Endothelial cell of umbilical vein (primary cell): ENCODE measurements around the gene NUP214. TPM values are rescaled to one million over a fixed set of nuclear protein-coding genes. Genes with fewer than 3 reads are reported as not detected.

ENCODE experiments used
- BruUV-seq: library from RNA; stranded (reverse); fragments of 400-500 nt; replicated peaks from 2 replicates; lab custom pipeline; 2021; lab: Mats Ljungman, UMichigan
- CTCF ChIA-PET: fragments of 300-600, 350-600 bp; sonication (Branson Sonifier 250); formaldehyde crosslinking; loops from one replicate; lab custom pipeline; 2021; ENCODE audit warnings: antibody characterized with exemption, inconsistent platforms; lab: Charles Lee
- POLR2A ChIA-PET: fragments of 300-600, 350-600 bp; sonication (Branson Sonifier 250); formaldehyde crosslinking; loops from one replicate; lab custom pipeline; 2021; ENCODE audit warnings: antibody characterized with exemption, inconsistent platforms; lab: Charles Lee
- DNase-seq: peaks from one replicate; pipeline ENCODE4 v3.0.0-alpha.2; 2011; ENCODE audit warnings: low read depth, low spot score
- FAIRE-seq: peaks from 2 replicates; lab custom pipeline; 2011; peaks lifted over from hg19 to GRCh38; lab: Jason Lieb, UNC
- H2AFZ ChIP-seq: 2 replicates; pipeline ENCODE4 v1.6.0; 2012; ENCODE audit warnings: low read depth, low read length, control low read depth, inconsistent platforms
- H3K27ac ChIP-seq: 2 replicates; pipeline ENCODE4 v1.5.1; 2011; ENCODE audit warnings: low read depth, mild to moderate bottlenecking, control low read depth, low read length, moderate library complexity; ENCODE audit not compliant: insufficient read depth
- H3K27me3 ChIP-seq, 2 experiments: 2 replicates each; pipeline versions ENCODE4 v1.6.0 to v1.6.1; 2011; ENCODE audit warnings: low read length in 2 of 2, mixed read lengths in 1 of 2; ENCODE audit not compliant: control insufficient read depth in 2 of 2, insufficient read depth in 2 of 2
- H3K36me3 ChIP-seq, 2 experiments: 2 replicates in 1 of 2; 3 replicates in 1 of 2; pipeline ENCODE4 v1.5.1; 2011; ENCODE audit warnings: low read length in 2 of 2, mild to moderate bottlenecking in 1 of 2, moderate library complexity in 1 of 2; ENCODE audit not compliant: control insufficient read depth in 2 of 2, insufficient read depth in 2 of 2; ENCODE audit errors: extremely low read depth in 1 of 2
- H3K4me1 ChIP-seq: 3 replicates; pipeline ENCODE4 v1.5.1; 2011; ENCODE audit warnings: mild to moderate bottlenecking, low read length; ENCODE audit not compliant: control insufficient read depth, insufficient read depth; ENCODE audit errors: extremely low read depth
- H3K4me2 ChIP-seq: 2 replicates; pipeline ENCODE4 v1.6.1; 2011; ENCODE audit warnings: low read length, control low read depth, mixed read lengths; ENCODE audit not compliant: insufficient read depth
- H3K4me3 ChIP-seq, 3 experiments: fragments of 200-600 bp in 1 of 3; sonication (generic), shearing (Covaris generic) in 1 of 3; replicated peaks in 1 of 3; 2 replicates each; pipeline ENCODE4 v1.5.1; 2011 to 2016; ENCODE audit warnings: control low read depth in 3 of 3, low read length in 3 of 3, mild to moderate bottlenecking in 2 of 3, inconsistent platforms in 1 of 3, low read depth in 1 of 3, moderate library complexity in 1 of 3; ENCODE audit not compliant: insufficient read depth in 1 of 3
- H3K79me2 ChIP-seq: 2 replicates; pipeline ENCODE4 v1.6.0; 2012; ENCODE audit warnings: low read length, inconsistent platforms; ENCODE audit not compliant: control insufficient read depth, insufficient read depth
- H3K9ac ChIP-seq: replicated peaks from 2 replicates; pipeline ENCODE3; 2011; ENCODE audit warnings: low read length, control low read depth; ENCODE audit not compliant: insufficient read depth; ENCODE audit errors: extremely low read depth
- H3K9me1 ChIP-seq: replicated peaks from 3 replicates; pipeline ENCODE4 v1.6.0; 2011; ENCODE audit warnings: mild to moderate bottlenecking, low read length; ENCODE audit not compliant: control insufficient read depth, insufficient read depth; ENCODE audit errors: extremely low read depth
- H3K9me3 ChIP-seq: replicated peaks from 2 replicates; pipeline ENCODE4 v1.5.1; 2012; ENCODE audit warnings: low read length, inconsistent platforms; ENCODE audit not compliant: control insufficient read depth, insufficient read depth
- H4K20me1 ChIP-seq: replicated peaks from 2 replicates; pipeline ENCODE3; 2011; ENCODE audit warnings: mild to moderate bottlenecking, low read length; ENCODE audit not compliant: control insufficient read depth, insufficient read depth; ENCODE audit errors: extremely low read depth
- GATA2 ChIP-seq: IDR thresholded peaks from 2 replicates; pipeline ENCODE4 v1.7.0; 2011; ENCODE audit warnings: low read depth, mild to moderate bottlenecking, moderate library complexity, mixed read lengths, low read length; ENCODE audit not compliant: insufficient read length, insufficient read depth
- JUN ChIP-seq: IDR thresholded peaks from 2 replicates; pipeline ENCODE4 v1.6.1; 2011; ENCODE audit warnings: borderline replicate concordance, low read depth; ENCODE audit not compliant: insufficient read length, insufficient read depth
- MAX ChIP-seq: IDR thresholded peaks from 2 replicates; pipeline ENCODE4 v1.6.1; 2011; ENCODE audit not compliant: insufficient read depth, insufficient read length
- POLR2A ChIP-seq: IDR thresholded peaks from 2 replicates; pipeline ENCODE4 v1.6.1; 2012; ENCODE audit warnings: low read depth, mild to moderate bottlenecking, control low read depth, low read length
- dilution Hi-C: fragments of 300-500 bp; cut with MboI; formaldehyde crosslinking; loops from one replicate; pipeline ENCODE4 v1.15.0; 2019; ENCODE audit warnings: low sequenced_read_pairs; ENCODE audit not compliant: extremely low pct_ligation_motif_present
- intact Hi-C: fragments of 100-400 bp; cut with micrococcal nuclease; formaldehyde crosslinking; loops from one replicate; pipeline ENCODE4 v1.10.0; 2022
- polyA plus RNA-seq, 4 experiments: library from polyadenylated mRNA; depleted of rRNA in 3 of 4; stranded (reverse) in 3 of 4; unstranded in 1 of 4; fragments of >200 nt; gene quantifications; 2 replicates each; pipeline versions ENCODE4 v1.2.1 to v1.2.3, GENCODE V29; 2011 to 2012; ENCODE audit warnings: missing spikeins in 1 of 4
- total RNA-seq: library from RNA; stranded (reverse); gene quantifications from 2 replicates; pipeline ENCODE4 v1.2.3, GENCODE V29; 2021
- TF ChIP-seq, protein P1 (sequence below), 2 donors: IDR thresholded peaks; 1 replicate in 1 of 2; 2 replicates in 1 of 2; pipeline ENCODE4 v1.5.1; 2011; ENCODE audit warnings: low read length in 2 of 2, mild to moderate bottlenecking in 2 of 2, moderate library complexity in 2 of 2, control low read depth in 1 of 2, inconsistent platforms in 1 of 2, low read depth in 1 of 2; ENCODE audit not compliant: insufficient read depth in 1 of 2; ENCODE audit errors: extremely low read depth in 1 of 2

The NUP214 gene
- total and polyA plus RNA-seq, 2 donors (not counting 3 experiments of a cell fraction or from before 2014, with no cell fraction given): 28.7 to 65.9 TPM

DNA sequence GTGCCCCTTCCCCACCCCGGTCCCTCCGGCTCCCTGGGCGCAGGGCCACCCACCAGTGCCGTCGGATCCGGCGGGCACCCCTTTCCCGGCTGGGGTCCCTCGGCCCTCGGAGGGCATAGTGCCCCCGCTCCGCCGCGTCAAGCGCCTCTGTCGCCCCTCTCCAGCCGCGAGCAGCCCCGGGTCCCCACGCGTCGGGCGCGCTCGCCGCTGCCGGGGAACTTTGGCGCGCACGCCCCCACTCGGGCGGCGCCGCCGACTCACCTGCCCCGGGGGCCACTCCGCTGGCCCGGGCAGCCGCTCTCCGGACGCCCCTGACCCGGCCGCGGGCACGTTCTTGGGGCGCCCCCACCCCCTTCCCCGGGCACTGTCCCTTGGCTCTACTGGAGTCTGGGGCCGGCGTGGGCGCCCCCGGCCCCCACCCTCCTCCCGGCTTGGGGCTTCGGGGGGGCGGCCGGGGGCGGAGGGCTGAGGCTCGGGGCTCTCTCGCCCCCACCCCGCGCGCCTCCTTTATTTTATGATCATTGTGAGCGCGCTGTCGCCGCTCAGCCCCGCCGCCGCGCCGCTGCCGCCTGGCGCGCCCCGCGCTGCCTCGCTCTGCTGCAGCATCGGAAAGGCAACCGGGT, 152.0 kb downstream of the NUP214 start:
- H2AFZ ChIP-seq: peak overlapping the region; percentile 27
- POLR2A ChIA-PET: no interaction called here
- dilution Hi-C loops: no loop called here
- H3K9me3 ChIP-seq: no peaks in the 10 kb centered on the region
- TF ChIP-seq JUN (no peak), POLR2A (no peak), GATA2 (no peak), MAX (no peak)
- TF ChIP-seq, protein P1, sequence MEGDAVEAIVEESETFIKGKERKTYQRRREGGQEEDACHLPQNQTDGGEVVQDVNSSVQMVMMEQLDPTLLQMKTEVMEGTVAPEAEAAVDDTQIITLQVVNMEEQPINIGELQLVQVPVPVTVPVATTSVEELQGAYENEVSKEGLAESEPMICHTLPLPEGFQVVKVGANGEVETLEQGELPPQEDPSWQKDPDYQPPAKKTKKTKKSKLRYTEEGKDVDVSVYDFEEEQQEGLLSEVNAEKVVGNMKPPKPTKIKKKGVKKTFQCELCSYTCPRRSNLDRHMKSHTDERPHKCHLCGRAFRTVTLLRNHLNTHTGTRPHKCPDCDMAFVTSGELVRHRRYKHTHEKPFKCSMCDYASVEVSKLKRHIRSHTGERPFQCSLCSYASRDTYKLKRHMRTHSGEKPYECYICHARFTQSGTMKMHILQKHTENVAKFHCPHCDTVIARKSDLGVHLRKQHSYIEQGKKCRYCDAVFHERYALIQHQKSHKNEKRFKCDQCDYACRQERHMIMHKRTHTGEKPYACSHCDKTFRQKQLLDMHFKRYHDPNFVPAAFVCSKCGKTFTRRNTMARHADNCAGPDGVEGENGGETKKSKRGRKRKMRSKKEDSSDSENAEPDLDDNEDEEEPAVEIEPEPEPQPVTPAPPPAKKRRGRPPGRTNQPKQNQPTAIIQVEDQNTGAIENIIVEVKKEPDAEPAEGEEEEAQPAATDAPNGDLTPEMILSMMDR (IDR thresholded peaks at IDR 0.05; ENCODE audit: extremely low read depth in 1 of 2, insufficient read depth in 1 of 2, low read depth in 1 of 2, low read length in 2 of 2): no peak
- peaks cover 0 to 2% of the 10 kb centered on the region in 2 experiments for H3K36me3 ChIP-seq
- intact Hi-C loops: no loop called here
- peak overlapping the region; percentile 46 for H3K4me2 ChIP-seq
- H3K9ac ChIP-seq: peak overlapping the region; percentile 35
- BruUV-seq: no TSS peak
- H3K27ac ChIP-seq: no peak overlapping the region
- peak overlapping the region; percentile 31 to 81 (median 33) for H3K4me3 ChIP-seq
- peaks cover 34% of the 10 kb centered on the region for H3K4me1 ChIP-seq
- no peaks in the 10 kb centered on the region for H4K20me1 ChIP-seq
- H3K9me1 ChIP-seq: no peaks in the 10 kb centered on the region
- FAIRE-seq (no peak), DNase-seq (no peak)
- CTCF ChIA-PET: interaction anchor here (1.0 to 4.9 kb wide), 6 partner anchors 39 to 100 kb away, joined by 3 to 42 read pairs (median 9); no protein-coding TSS in a partner anchor
- peaks cover 12 to 14% of the 10 kb centered on the region in 2 experiments for H3K27me3 ChIP-seq
- peaks cover 36% of the 10 kb centered on the region for H3K79me2 ChIP-seq
